H1 (cell line): ENCODE data around the gene TSPOAP1. TPM values are rescaled to one million over a fixed set of nuclear protein-coding genes. Genes with fewer than 3 reads are reported as not detected.

Experiments used
- CREB1 ChIP-seq: IDR thresholded peaks from 2 replicates; pipeline ENCODE4 v1.6.1; 2012; ENCODE audit warnings: inconsistent platforms
- JUN ChIP-seq: IDR thresholded peaks from 2 replicates; pipeline ENCODE4 v1.6.1; 2011; ENCODE audit warnings: low read depth, mild to moderate bottlenecking, improper control_type of control experiment, low read length
- KDM4A ChIP-seq: IDR thresholded peaks from one replicate; pipeline ENCODE4 v1.7.1; 2012; ENCODE audit warnings: low read depth, mild to moderate bottlenecking, moderate library complexity, low read length, inconsistent platforms; ENCODE audit not compliant: severe bottlenecking
- RAD21 ChIP-seq, 2 experiments: IDR thresholded peaks in 1 of 2; conservative IDR thresholded peaks in 1 of 2; 2 replicates each; pipeline ENCODE4 v1.6.1; 2011; ENCODE audit warnings: low read depth in 2 of 2, low read length in 2 of 2, improper control_type of control experiment in 1 of 2, inconsistent platforms in 1 of 2, mild to moderate bottlenecking in 1 of 2, moderate library complexity in 1 of 2
- RFX5 ChIP-seq: IDR thresholded peaks from 2 replicates; pipeline ENCODE4 v1.6.1; 2011; ENCODE audit warnings: low read depth, low read length, improper control_type of control experiment, borderline replicate concordance
- TAF1 ChIP-seq: IDR thresholded peaks from 2 replicates; pipeline ENCODE4 v1.6.1; 2011; ENCODE audit warnings: mild to moderate bottlenecking, low read depth, low read length
- polyA plus RNA-seq, 7 experiments: library from polyadenylated mRNA; depleted of rRNA in 3 of 7; stranded (reverse) in 5 of 7; unstranded in 2 of 7; fragments of >200 nt in 5 of 7; fragments of 200-250 nt in 2 of 7; gene quantifications; 1 replicate in 5 of 7; 2 replicates in 1 of 7; 4 replicates in 1 of 7; pipeline versions ENCODE4 v1.2.1 to v1.2.3, GENCODE V29; 2011 to 2013; ENCODE audit warnings: missing spikeins in 2 of 7, mixed read lengths in 2 of 7
- total RNA-seq: library from RNA; stranded (reverse); fragmentation: NEBNext Ultra II Directional; extraction: Animal tissue kit (Norgen Biotek cat#: 25700); gene quantifications from 2 replicates; pipeline ENCODE4 v1.2.1, GENCODE V29; 2021
- TF ChIP-seq, protein P1 (sequence below): fragments of 300-600 bp; sonication (generic); IDR thresholded peaks from 2 replicates; pipeline ENCODE4 v1.7.1; 2012; ENCODE audit warnings: low read length, moderate library complexity, mild to moderate bottlenecking, inconsistent platforms; ENCODE audit not compliant: insufficient replicate concordance
- TF ChIP-seq, protein P2 (sequence below): IDR thresholded peaks from 2 replicates; pipeline ENCODE4 v1.6.1; 2012; ENCODE audit warnings: inconsistent platforms

Gene TSPOAP1
- total and polyA plus RNA-seq, 2 of the 8 experiments (the other 6 are each of a cell fraction or from before 2014, with no cell fraction given), result 7.6 to 9.2 TPM

GRCh38 chr17:58371300-58371950, 42.8 kb upstream of the TSPOAP1 start (continued):
- TF ChIP-seq, protein P1, sequence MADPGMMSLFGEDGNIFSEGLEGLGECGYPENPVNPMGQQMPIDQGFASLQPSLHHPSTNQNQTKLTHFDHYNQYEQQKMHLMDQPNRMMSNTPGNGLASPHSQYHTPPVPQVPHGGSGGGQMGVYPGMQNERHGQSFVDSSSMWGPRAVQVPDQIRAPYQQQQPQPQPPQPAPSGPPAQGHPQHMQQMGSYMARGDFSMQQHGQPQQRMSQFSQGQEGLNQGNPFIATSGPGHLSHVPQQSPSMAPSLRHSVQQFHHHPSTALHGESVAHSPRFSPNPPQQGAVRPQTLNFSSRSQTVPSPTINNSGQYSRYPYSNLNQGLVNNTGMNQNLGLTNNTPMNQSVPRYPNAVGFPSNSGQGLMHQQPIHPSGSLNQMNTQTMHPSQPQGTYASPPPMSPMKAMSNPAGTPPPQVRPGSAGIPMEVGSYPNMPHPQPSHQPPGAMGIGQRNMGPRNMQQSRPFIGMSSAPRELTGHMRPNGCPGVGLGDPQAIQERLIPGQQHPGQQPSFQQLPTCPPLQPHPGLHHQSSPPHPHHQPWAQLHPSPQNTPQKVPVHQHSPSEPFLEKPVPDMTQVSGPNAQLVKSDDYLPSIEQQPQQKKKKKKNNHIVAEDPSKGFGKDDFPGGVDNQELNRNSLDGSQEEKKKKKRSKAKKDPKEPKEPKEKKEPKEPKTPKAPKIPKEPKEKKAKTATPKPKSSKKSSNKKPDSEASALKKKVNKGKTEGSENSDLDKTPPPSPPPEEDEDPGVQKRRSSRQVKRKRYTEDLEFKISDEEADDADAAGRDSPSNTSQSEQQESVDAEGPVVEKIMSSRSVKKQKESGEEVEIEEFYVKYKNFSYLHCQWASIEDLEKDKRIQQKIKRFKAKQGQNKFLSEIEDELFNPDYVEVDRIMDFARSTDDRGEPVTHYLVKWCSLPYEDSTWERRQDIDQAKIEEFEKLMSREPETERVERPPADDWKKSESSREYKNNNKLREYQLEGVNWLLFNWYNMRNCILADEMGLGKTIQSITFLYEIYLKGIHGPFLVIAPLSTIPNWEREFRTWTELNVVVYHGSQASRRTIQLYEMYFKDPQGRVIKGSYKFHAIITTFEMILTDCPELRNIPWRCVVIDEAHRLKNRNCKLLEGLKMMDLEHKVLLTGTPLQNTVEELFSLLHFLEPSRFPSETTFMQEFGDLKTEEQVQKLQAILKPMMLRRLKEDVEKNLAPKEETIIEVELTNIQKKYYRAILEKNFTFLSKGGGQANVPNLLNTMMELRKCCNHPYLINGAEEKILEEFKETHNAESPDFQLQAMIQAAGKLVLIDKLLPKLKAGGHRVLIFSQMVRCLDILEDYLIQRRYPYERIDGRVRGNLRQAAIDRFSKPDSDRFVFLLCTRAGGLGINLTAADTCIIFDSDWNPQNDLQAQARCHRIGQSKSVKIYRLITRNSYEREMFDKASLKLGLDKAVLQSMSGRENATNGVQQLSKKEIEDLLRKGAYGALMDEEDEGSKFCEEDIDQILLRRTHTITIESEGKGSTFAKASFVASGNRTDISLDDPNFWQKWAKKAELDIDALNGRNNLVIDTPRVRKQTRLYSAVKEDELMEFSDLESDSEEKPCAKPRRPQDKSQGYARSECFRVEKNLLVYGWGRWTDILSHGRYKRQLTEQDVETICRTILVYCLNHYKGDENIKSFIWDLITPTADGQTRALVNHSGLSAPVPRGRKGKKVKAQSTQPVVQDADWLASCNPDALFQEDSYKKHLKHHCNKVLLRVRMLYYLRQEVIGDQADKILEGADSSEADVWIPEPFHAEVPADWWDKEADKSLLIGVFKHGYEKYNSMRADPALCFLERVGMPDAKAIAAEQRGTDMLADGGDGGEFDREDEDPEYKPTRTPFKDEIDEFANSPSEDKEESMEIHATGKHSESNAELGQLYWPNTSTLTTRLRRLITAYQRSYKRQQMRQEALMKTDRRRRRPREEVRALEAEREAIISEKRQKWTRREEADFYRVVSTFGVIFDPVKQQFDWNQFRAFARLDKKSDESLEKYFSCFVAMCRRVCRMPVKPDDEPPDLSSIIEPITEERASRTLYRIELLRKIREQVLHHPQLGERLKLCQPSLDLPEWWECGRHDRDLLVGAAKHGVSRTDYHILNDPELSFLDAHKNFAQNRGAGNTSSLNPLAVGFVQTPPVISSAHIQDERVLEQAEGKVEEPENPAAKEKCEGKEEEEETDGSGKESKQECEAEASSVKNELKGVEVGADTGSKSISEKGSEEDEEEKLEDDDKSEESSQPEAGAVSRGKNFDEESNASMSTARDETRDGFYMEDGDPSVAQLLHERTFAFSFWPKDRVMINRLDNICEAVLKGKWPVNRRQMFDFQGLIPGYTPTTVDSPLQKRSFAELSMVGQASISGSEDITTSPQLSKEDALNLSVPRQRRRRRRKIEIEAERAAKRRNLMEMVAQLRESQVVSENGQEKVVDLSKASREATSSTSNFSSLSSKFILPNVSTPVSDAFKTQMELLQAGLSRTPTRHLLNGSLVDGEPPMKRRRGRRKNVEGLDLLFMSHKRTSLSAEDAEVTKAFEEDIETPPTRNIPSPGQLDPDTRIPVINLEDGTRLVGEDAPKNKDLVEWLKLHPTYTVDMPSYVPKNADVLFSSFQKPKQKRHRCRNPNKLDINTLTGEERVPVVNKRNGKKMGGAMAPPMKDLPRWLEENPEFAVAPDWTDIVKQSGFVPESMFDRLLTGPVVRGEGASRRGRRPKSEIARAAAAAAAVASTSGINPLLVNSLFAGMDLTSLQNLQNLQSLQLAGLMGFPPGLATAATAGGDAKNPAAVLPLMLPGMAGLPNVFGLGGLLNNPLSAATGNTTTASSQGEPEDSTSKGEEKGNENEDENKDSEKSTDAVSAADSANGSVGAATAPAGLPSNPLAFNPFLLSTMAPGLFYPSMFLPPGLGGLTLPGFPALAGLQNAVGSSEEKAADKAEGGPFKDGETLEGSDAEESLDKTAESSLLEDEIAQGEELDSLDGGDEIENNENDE, result no peak
- no peak for TF ChIP-seq CREB1
- no peak for TF ChIP-seq RAD21 (IDR thresholded peaks at IDR 0.05 in 1 of 2, conservative IDR thresholded peaks at IDR 0.05 in 1 of 2; ENCODE audit: low read depth in 2 of 2, low read length in 2 of 2)
- TF ChIP-seq, protein P2, sequence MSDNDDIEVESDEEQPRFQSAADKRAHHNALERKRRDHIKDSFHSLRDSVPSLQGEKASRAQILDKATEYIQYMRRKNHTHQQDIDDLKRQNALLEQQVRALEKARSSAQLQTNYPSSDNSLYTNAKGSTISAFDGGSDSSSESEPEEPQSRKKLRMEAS, result no peak
- no peak for TF ChIP-seq JUN
- no peak for TF ChIP-seq TAF1
- no peak for TF ChIP-seq RFX5
- no peak for TF ChIP-seq KDM4A
